GM21723 (cell line): Measurements from ENCODE around the gene BPGM.
"Not testable (repeated sequence)": the region's sequence is repeated elsewhere in the genome, so short reads cannot be mapped to it uniquely, and the experiment has no call there.

Experiments used
- ATAC-seq: cut with Tn5 transposase; IDR thresholded peaks from one replicate; pipeline ENCODE4 v1.9.1; 2021; ENCODE audit warnings: mild to moderate bottlenecking, moderate library complexity; ENCODE audit not compliant: unreplicated experiment

Gene BPGM

DNA sequence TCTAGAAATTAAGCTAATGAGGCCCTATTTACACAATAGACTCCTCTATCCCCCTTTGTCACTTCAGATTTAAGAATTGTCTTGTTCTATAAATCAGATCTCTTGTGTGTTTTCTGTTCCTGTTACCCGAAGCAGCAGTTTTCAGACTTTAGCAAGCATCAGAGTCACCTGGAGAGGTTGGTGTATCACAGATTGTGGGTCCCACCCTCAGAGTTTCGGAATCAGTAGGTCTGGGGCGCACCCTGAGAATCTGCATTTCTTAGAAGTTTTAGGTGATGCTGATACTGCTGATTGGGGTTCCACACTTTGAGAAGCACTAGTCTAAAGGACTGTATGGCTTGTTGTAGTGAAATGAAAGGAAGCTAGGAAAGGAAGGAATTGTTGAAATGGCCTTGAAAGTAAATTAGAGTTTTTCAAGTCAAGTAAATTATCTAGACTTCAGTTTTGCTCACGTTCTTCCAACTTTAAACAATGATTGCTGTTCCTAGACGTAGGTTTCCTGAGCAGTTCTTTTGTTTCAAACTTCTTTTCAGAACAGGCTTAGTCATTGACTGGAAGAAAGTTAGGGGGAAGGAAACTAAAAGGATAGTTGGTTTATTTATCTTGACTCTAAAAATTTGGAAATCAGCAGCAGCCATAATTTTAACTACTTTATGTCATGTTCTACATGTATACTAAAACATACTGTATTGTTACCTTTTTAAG is 15.7 kb downstream of the BPGM start:
- ATAC-seq: no peak

DNA sequence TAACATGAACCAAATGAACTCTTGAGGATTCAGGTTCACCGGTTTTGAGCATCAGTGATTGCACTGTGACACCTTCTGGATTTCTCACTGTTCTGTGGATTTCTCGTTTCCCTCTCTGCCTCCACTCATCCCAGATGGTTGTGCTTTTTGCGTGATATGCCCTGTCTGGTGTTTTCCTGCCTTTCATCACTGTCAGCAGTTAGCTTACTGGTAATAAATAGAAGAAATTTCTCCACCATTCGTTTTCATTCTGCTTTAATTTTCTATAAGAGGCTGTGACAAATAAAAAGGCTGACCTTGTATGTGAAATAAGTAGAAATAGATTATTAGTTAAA is 16.2 kb downstream of the BPGM start:
- no peak for ATAC-seq

DNA sequence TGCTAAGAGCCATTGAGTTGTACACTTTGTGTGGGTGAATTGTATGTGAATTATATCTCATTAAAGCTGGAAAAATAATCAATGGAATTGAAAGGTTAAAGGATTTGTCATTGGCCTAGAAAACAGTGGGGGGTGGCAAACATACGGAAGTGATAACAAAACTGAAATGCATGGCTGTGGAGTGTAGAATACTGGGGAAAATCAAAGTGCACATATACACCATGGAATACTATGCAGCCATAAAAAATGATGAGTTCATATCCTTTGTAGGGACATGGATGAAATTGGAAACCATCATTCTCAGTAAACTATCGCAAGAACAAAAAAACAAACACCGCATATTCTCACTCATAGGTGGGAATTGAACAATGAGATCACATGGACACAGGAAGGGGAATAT is 18.4 kb downstream of the BPGM start:
- ATAC-seq: not testable (repeated sequence)

- ATAC-seq: no peak
Measured at GRCh38 chr7:134667899-134668298, 21.2 kb downstream of the BPGM start.

DNA sequence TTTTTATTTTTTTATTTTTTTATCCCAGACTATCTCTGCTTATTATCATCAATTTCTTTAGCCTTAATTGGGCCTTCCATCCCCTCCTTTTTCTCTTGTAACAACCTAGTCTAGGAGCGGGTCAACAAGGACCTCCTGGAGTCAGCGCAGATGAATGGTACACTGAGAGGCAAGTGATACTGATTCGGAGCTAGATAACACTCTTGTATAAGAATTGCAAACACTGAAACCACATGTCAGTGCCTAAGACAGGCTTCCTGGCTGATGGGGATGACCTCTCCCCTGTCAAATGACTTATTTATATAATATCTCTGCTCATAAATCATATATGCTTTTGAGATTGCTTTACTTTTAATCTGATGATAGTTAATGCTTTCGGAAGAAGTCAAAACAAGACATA is 22.7 kb downstream of the BPGM start:
- ATAC-seq: no peak

- peak; percentile 59 for ATAC-seq
Measured at GRCh38 chr7:134669845-134670373, 23.3 kb downstream of the BPGM start.

GRCh38 chr7:134671609-134672008 is 25.0 kb downstream of the BPGM start:
- ATAC-seq: no peak

DNA sequence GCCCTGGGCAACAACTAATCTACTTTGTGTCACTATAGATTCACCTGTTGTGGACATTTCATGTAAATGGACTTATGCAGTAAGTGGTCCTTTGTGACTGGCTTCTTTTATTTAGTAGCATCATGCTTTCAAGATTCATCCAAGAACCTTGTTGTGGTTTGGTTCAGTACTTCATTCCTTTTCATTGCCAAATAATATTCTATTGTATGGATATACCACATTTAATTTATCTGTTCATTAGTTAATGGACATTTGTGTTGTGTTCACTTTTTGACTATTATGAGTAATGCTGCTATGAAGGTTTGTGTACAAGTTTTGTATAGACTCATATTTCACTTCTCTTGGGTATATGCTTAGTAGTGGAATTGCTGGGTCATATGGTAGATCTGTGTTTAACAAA is 27.8 kb downstream of the BPGM start:
- no peak for ATAC-seq

DNA sequence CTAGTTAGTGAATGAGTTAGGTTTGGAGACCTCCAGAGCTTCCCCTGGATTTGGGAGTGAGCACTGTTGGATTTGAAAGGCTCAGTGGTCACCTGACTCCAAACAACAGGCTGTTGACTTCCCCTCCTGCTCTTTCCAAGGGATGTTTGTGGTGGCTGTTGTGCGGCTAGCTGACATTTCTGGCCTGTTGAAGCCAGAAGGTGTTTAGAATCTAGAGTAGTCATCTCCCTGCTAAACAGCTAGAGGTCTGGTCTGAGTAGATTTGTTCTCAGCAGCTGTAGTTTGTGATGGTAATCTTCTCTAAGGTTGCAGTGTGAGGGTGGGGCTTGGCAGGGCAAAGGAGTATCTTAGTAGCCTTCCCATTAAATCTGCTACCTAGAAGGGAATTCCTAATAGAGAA is 30.1 kb downstream of the BPGM start:
- ATAC-seq: no peak

- ATAC-seq: no peak
Measured at GRCh38 chr7:134678115-134678514, 31.5 kb downstream of the BPGM start.

DNA sequence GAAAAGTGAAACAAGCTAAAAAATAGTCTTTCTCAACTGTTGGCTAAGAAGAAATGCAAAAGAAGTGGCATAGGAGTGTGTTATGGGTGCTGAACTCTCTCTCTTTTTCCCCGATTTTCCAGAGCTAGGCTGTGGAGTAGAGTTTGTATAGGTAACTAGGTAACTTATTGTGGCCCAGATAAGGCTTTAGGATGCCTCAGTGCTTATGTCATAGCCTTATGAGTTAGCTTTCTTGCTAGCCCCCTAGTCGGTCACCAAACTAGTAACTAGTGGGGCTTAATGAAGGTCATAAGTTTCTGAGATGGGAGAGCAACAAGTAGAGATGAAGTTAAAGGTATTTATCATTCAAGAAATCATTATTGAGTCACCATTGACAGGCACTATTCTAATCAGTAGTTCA is 32.4 kb downstream of the BPGM start:
- ATAC-seq: no peak

- no peak for ATAC-seq
Measured at GRCh38 chr7:134684165-134684564, 37.5 kb downstream of the BPGM start.

DNA sequence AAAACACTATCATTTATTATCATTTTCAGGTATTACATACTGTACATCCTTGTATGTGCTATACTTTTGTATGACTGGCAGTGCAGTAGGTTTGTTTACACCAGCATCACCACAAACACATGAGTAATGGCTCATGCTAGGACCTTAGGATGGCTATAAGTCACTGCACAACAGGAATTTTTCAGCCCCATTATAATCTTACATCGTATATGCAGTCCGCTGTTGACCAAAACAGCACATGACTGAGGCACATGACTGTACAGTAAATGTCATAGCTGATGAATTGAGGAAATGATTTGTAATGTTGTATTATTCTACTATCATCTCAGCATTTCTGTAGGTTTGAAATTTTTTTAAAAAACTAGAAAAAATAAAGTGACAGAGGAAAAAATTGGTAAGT is 38.6 kb downstream of the BPGM start:
- no peak for ATAC-seq

DNA sequence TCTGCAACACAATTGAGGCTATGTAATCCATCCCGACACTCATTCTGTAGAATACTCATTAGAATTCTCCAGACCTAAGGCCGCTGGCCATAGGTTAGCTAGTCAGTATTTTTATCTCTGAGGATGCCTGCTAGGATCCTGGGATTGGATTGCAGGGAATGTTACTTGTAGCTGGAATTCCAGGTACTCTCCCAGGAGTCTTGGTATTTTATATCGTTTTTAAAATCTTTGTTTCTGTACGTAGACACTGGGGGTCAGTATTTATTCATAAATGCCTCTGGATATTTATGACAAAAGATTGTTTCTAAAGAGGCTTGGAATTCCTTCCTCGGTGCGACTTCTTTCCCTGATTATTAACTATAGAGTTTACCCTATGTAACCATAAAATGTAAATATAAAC is 40.1 kb downstream of the BPGM start:
- ATAC-seq: no peak

GRCh38 chr7:134689550-134689949 is 42.9 kb downstream of the BPGM start:
- not testable (repeated sequence) for ATAC-seq

DNA sequence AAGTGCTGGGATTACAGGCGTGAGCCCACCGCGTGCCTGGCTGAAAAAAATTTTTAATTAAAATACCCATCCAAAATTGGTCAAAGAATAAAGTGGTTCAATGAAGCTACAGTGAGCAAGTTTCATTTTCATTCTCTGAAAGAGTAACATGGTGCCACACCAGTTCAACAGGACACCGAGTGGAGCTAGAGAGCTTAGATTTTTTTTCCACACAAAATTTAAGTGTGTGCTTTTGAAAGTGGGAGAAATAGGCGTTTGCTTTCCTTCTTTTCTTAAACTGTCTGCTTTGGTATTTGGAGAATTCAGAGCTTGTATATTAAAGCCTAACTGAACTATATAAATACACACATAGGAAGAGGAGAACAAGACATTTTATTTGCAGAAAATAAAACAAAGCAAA is 43.4 kb downstream of the BPGM start:
- ATAC-seq: no peak

GRCh38 chr7:134690614-134691504 is 44.2 kb downstream of the BPGM start:
- ATAC-seq: no peak

GRCh38 chr7:134691546-134692343 is 45.1 kb downstream of the BPGM start:
- no peak for ATAC-seq

GRCh38 chr7:134692344-134692705 is 45.7 kb downstream of the BPGM start:
- ATAC-seq: no peak

DNA sequence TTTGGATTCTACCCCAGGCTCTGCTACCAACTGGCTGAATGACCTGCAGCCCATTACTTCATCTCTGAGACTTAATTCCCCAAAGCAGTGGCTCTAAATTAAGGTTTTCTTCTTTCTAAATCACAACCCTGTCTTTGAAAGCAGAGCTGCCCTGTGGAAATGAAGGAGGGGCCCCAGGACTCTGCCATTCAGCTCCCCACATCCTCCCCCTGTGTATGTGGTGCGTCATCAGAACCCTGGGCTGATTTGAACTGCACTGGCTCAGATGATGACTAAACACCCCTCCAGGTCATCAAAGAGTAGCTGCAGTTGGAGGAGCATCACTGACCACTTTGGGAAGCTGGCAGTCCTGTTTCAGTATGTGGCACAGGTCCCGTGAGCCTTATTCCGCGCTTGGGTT is 46.6 kb downstream of the BPGM start:
- no peak for ATAC-seq

DNA sequence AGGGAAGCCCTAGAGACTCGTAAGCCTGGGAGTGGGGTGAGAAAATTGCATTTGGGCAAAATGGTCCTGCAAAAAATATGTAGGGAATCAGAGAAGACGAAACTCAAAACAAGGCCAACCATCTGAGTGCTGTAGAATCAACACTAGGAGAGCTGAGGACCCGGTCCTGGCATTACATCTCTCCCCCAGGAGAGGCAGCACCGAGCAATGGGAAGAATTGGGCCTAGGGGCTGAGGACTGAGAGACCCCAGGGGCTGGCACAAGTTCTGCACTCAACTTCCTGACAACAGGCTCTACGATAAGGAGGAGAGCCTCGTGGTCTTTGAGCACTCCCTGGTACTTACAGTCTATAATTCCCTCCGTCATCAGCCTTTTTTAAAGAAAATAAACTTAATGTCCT is 47.6 kb downstream of the BPGM start:
- ATAC-seq: no peak
